Keratinocyte (primary cell): ENCODE measurements around the gene R3HDM4. TPM values are rescaled to one million over a fixed set of nuclear protein-coding genes. Genes with fewer than 3 reads are reported as not detected.

Source experiments
- DNase-seq: peaks from one replicate; pipeline ENCODE4 v3.0.0-alpha.2; 2011; ENCODE audit warnings: low read depth, missing footprints, low spot score
- FAIRE-seq: peaks from 2 replicates; lab custom pipeline; 2011; peaks lifted over from hg19 to GRCh38; lab: Jason Lieb, UNC
- H2AFZ ChIP-seq: 2 replicates; pipeline ENCODE4 v1.6.0; 2012; ENCODE audit warnings: low read length, control low read depth, inconsistent platforms; ENCODE audit not compliant: control insufficient read depth
- H3K27ac ChIP-seq: 2 replicates; pipeline ENCODE4 v1.5.1; 2011; ENCODE audit warnings: low read length; ENCODE audit not compliant: control insufficient read depth, insufficient read depth
- H3K27me3 ChIP-seq: 3 replicates; pipeline ENCODE4 v1.6.0; 2011; ENCODE audit warnings: low read length; ENCODE audit not compliant: control insufficient read depth, insufficient read depth; ENCODE audit errors: extremely low read depth
- H3K36me3 ChIP-seq, 2 experiments: 2 replicates in 1 of 2; 3 replicates in 1 of 2; pipeline ENCODE4 v1.5.1; 2011; ENCODE audit warnings: low read length in 2 of 2, mild to moderate bottlenecking in 1 of 2; ENCODE audit not compliant: control insufficient read depth in 2 of 2, insufficient read depth in 2 of 2; ENCODE audit errors: extremely low read depth in 1 of 2
- H3K4me1 ChIP-seq: 3 replicates; pipeline ENCODE4 v1.5.1; 2011; ENCODE audit warnings: low read length; ENCODE audit not compliant: control insufficient read depth, insufficient read depth; ENCODE audit errors: extremely low read depth
- H3K4me2 ChIP-seq: 3 replicates; pipeline ENCODE4 v1.6.0; 2011; ENCODE audit warnings: low read depth, low read length; ENCODE audit not compliant: control insufficient read depth, insufficient read depth; ENCODE audit errors: extremely low read depth
- H3K4me3 ChIP-seq, 3 experiments: fragments of 200-600 bp in 1 of 3; sonication (generic) in 1 of 3; 2 replicates in 2 of 3; 3 replicates in 1 of 3; pipeline ENCODE4 v1.5.1; 2011 to 2016; ENCODE audit warnings: low read length in 3 of 3, mild to moderate bottlenecking in 3 of 3, control low read depth in 2 of 3, inconsistent platforms in 1 of 3, low read depth in 1 of 3, mixed read lengths in 1 of 3, mixed run types in 1 of 3, moderate library complexity in 1 of 3; ENCODE audit not compliant: control insufficient read depth in 2 of 3, insufficient read depth in 2 of 3; ENCODE audit errors: extremely low read depth in 1 of 3
- H3K79me2 ChIP-seq: 2 replicates; pipeline ENCODE4 v1.6.0; 2012; ENCODE audit warnings: low read length; ENCODE audit not compliant: control insufficient read depth, insufficient read depth
- H3K9ac ChIP-seq: 3 replicates; pipeline ENCODE4 v1.6.0; 2011; ENCODE audit warnings: low read length; ENCODE audit not compliant: control insufficient read depth, insufficient read depth; ENCODE audit errors: extremely low read depth
- H3K9me1 ChIP-seq: 3 replicates; pipeline ENCODE4 v1.6.0; 2011; ENCODE audit warnings: low read length; ENCODE audit not compliant: control insufficient read depth, insufficient read depth; ENCODE audit errors: extremely low read depth
- H3K9me3 ChIP-seq: 2 replicates; pipeline ENCODE4 v1.5.1; 2012; ENCODE audit warnings: low read depth, low read length; ENCODE audit not compliant: control insufficient read depth
- H4K20me1 ChIP-seq: 3 replicates; pipeline ENCODE4 v1.6.0; 2011; ENCODE audit warnings: low read length; ENCODE audit not compliant: control insufficient read depth, insufficient read depth; ENCODE audit errors: extremely low read depth
- EZH2 ChIP-seq: IDR thresholded peaks from one replicate; pipeline ENCODE4 v1.6.1; 2012; ENCODE audit warnings: inconsistent platforms, mild to moderate bottlenecking, low read length, moderate library complexity
- dilution Hi-C: fragments of 300-500 bp; cut with MboI; formaldehyde crosslinking; loops from one replicate; pipeline ENCODE4 v1.7.0; 2020; ENCODE audit warnings: low sequenced_read_pairs; ENCODE audit not compliant: extremely low pct_ligation_motif_present
- polyA plus RNA-seq, 5 experiments: library from polyadenylated mRNA; depleted of rRNA in 3 of 5; stranded (reverse) in 3 of 5; stranded (forward) in 1 of 5; unstranded in 1 of 5; fragments of >200 nt; gene quantifications; 1 replicate in 1 of 5; 2 replicates in 3 of 5; 3 replicates in 1 of 5; pipeline versions ENCODE4 v1.2.1 to v1.2.3, GENCODE V29; 2011 to 2012; ENCODE audit warnings: missing spikeins in 2 of 5, low read depth in 1 of 5, low replicate concordance in 1 of 5
- TF ChIP-seq, protein P1 (sequence below), 3 experiments: IDR thresholded peaks in 1 of 3; conservative IDR thresholded peaks in 1 of 3; optimal IDR thresholded peaks in 1 of 3; 2 replicates in 2 of 3; 3 replicates in 1 of 3; pipeline versions ENCODE3 to v1.5.1; 2011; ENCODE audit warnings: low read length in 3 of 3, mild to moderate bottlenecking in 3 of 3, moderate library complexity in 2 of 3, control low read depth in 1 of 3, inconsistent platforms in 1 of 3; ENCODE audit not compliant: insufficient read depth in 2 of 3; ENCODE audit errors: extremely low read depth in 1 of 3

R3HDM4 gene
- polyA plus RNA-seq, 1 donor (not counting 4 experiments of a cell fraction or from before 2014, with no cell fraction given), result 33.5 TPM

GRCh38 chr19:934197-934840 lies 21.3 kb upstream of the R3HDM4 start:
- H3K4me3 ChIP-seq, result no peak overlapping the region
- H3K36me3 ChIP-seq, result peaks cover 3 to 4% of the 10 kb centered on the region in 2 experiments
- no peaks in the 10 kb centered on the region for H3K4me1 ChIP-seq
- H3K9me3 ChIP-seq, result no peaks in the 10 kb centered on the region
- H3K9me1 ChIP-seq, result no peaks in the 10 kb centered on the region
- no peaks in the 10 kb centered on the region for H3K27me3 ChIP-seq
- TF ChIP-seq, protein P1, sequence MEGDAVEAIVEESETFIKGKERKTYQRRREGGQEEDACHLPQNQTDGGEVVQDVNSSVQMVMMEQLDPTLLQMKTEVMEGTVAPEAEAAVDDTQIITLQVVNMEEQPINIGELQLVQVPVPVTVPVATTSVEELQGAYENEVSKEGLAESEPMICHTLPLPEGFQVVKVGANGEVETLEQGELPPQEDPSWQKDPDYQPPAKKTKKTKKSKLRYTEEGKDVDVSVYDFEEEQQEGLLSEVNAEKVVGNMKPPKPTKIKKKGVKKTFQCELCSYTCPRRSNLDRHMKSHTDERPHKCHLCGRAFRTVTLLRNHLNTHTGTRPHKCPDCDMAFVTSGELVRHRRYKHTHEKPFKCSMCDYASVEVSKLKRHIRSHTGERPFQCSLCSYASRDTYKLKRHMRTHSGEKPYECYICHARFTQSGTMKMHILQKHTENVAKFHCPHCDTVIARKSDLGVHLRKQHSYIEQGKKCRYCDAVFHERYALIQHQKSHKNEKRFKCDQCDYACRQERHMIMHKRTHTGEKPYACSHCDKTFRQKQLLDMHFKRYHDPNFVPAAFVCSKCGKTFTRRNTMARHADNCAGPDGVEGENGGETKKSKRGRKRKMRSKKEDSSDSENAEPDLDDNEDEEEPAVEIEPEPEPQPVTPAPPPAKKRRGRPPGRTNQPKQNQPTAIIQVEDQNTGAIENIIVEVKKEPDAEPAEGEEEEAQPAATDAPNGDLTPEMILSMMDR (optimal IDR thresholded peaks at IDR 0.05 in 1 of 3, IDR thresholded peaks at IDR 0.05 in 1 of 3, conservative IDR thresholded peaks at IDR 0.05 in 1 of 3; ENCODE audit: extremely low read depth in 1 of 3, insufficient read depth in 2 of 3, low read length in 3 of 3), result no peak
- TF ChIP-seq EZH2, result no peak
- no peaks in the 10 kb centered on the region for H3K79me2 ChIP-seq
- DNase-seq, result no peak
- H3K27ac ChIP-seq, result no peak overlapping the region
- H3K9ac ChIP-seq, result no peak overlapping the region
- dilution Hi-C loops, result no loop called here
- H4K20me1 ChIP-seq, result no peaks in the 10 kb centered on the region
- FAIRE-seq, result no peak
- H2AFZ ChIP-seq, result no peak overlapping the region
- no peak overlapping the region for H3K4me2 ChIP-seq

DNA sequence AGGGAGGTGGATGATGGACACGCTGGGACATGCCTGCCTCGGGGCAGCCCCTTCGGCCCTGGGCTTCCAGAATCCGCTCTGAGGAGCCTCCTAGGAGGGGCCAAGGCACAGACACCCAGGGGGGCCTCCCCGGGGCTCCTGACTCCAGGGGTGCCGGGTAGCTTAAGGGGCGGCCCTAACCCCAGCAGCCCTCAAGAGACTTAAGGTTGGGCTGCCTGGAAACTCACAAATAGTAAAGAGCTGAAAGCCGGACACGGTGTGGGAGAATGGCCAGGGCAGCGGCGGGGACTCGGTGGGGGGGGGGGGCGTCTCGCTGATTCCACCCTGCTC lies 20.5 kb upstream of the R3HDM4 start:
- Histone ChIP-seq H3K79me2 (no peaks in the 10 kb centered on the region), H3K27ac (no peak overlapping the region), H3K4me3 (no peak overlapping the region), H3K27me3 (no peaks in the 10 kb centered on the region), H3K4me2 (no peak overlapping the region), H4K20me1 (no peaks in the 10 kb centered on the region), H3K9ac (no peak overlapping the region), H3K9me3 (no peaks in the 10 kb centered on the region), H3K9me1 (no peaks in the 10 kb centered on the region), H3K4me1 (no peaks in the 10 kb centered on the region), H2AFZ (no peak overlapping the region), H3K36me3 (peaks cover 3 to 4% of the 10 kb centered on the region in 2 experiments)
- DNase-seq, result no peak
- no peak for FAIRE-seq
- dilution Hi-C loops, result no loop called here
- TF ChIP-seq EZH2, result no peak
- TF ChIP-seq, protein P1 (optimal IDR thresholded peaks at IDR 0.05 in 1 of 3, IDR thresholded peaks at IDR 0.05 in 1 of 3, conservative IDR thresholded peaks at IDR 0.05 in 1 of 3; ENCODE audit: extremely low read depth in 1 of 3, insufficient read depth in 2 of 3, low read length in 3 of 3), result no peak
